Measurements from ENCODE around the gene HNRNPH2. TPM values are rescaled to one million over a fixed set of nuclear protein-coding genes. Genes with fewer than 3 reads are reported as not detected.

Gene HNRNPH2
- total RNA-seq, 1 donor from 2014 or later = 67.8 TPM

DNA sequence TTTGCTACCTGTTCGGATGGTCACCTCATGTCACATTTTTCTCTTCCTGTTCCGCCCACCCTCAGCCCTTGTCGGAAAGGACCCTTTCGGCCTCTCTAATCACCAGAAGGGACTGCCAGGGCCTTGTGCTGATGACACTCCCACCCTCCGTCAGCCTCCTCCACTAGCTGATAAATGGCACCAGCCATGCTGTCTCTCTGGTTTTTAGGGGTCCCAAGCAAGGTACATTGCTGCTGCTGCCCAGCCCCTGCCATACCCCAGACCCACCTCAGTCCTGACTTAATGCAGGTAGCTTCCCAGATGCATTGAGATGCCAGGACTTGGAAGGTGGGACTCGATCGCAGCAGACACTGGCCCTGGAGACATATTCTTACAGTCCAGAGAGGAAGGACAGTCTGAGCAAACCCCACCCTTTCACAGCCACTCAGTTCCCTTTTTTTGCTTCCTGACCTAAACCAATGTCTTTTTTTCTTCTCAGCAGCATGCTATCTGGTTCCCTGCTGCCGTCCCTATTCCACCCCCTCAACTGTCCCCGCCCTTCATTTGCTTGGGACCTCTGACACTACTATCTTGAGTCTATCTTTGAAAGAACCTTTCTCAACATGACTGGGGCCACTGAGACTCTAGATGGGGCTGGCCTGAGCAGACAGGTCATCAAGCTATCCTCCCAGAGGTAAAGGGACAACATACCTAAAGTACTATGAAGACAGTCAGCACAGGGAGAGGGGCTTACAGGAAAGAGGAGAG, 22.1 kb upstream of the HNRNPH2 start, which contains the start of gene BTK:
Gene BTK, minus strand, starts transcription at position 397 of the 747 bp plus-strand sequence. CDS start 10,907 bp downstream, outside the sequence.
- no peak for TF ChIP-seq CTCF (conservative IDR thresholded peaks at IDR 0.05; ENCODE audit: low read depth, low read length)
- no peak for DNase-seq (ENCODE audit: low read depth)
- H3K4me3 ChIP-seq (ENCODE audit: low read depth, low read length) = no peak within 1 kb of the TSS

DNA sequence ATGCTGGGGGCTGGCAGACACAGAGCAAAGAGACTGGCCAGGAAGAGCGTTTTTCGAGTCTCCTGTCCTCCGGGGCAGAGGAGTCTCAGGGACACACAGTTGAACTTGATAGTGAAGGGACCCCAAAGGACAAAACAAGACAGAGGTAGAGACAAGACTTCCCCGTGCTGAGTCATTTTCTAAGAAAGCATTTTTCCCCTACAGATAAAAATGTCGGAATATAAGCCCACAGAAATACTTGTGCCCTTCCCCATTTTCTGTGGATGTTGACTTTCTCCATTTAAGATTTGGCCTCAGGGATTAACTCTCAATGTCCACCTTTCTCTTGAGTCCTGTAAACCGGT, 21.5 kb upstream of the HNRNPH2 start:
- no peak for DNase-seq (ENCODE audit: low read depth)
- H3K4me3 ChIP-seq (ENCODE audit: low read depth, low read length) = no peak overlapping the region
- TF ChIP-seq CTCF (conservative IDR thresholded peaks at IDR 0.05; ENCODE audit: low read depth, low read length) = no peak

GRCh38 chrX:101388604-101389003, 19.4 kb upstream of the HNRNPH2 start:
- no peak for TF ChIP-seq CTCF (conservative IDR thresholded peaks at IDR 0.05; ENCODE audit: low read depth, low read length)
- H3K4me3 ChIP-seq (ENCODE audit: low read depth, low read length) = no peak overlapping the region
- no peak for DNase-seq (ENCODE audit: low read depth)

GRCh38 chrX:101390664-101391525, 17.1 kb upstream of the HNRNPH2 start, which contains the start of gene RPL36A:
Gene RPL36A (plus strand): TSS chrX:101391011. CDS start chrX:101391044, 33 bp downstream.
- no peak for DNase-seq (ENCODE audit: low read depth)
- H3K4me3 ChIP-seq (ENCODE audit: low read depth, low read length) = peak within 1 kb of the TSS; percentile 68
- TF ChIP-seq CTCF (conservative IDR thresholded peaks at IDR 0.05; ENCODE audit: low read depth, low read length) = peak; percentile 64

DNA sequence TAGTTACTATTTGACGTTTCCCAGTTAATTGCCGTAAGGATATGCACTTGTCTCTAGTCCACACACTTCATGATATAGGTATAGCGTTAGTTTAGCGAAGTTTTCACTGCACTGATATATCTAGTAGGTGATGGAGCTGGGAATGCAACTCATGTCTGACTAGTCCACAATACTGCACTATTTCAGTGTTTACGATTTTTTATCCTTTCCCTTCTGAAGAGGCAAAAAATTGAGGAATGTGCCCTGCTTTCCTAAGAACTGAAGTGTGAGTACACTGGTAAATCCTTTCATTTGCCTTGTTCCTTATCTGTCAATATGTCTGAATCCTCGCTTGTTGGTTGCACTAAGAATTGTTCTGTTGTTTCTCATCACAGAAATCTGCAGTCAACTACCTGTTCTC, 16.2 kb upstream of the HNRNPH2 start:
- TF ChIP-seq CTCF (conservative IDR thresholded peaks at IDR 0.05; ENCODE audit: low read depth, low read length) = no peak

DNA sequence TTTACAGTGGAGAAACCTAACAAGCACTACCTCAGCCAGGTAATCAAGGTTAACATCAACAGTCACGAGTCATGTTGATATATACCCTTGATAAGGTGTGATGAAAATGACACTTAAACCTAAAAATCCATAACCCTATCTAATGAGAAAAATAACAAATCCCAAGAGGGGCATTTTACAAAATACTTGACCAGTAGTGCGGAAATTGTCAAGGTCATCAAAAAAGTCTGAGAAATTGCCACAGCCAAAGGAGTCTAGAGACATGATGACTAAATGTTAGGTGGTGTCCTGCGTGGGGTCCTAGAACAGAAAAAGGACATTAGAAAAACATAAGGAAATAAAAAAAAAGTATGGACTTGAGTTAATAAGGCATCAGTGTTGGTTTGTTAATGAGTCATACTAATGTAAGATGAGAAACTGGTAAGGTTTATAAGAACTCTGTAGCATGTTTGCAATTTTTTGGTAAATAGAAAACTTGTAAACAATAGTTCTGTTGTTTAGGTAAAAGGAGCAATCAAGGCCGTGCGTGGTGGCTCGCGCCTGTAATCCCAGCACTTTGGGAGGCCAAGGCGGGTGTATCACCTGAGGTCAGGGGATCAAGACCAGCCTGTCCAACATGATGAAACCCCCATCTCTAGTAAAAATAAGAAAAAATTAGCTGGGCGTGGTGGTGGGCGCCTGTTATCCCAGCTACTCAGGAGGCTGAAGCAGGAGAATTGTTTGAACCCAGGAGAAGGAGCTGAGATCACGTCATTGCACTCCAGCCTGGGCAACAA, 14.3 kb upstream of the HNRNPH2 start:
- no peak for TF ChIP-seq CTCF (conservative IDR thresholded peaks at IDR 0.05; ENCODE audit: low read depth, low read length)
- H3K4me3 ChIP-seq (ENCODE audit: low read depth, low read length) = no peak overlapping the region
- no peak for DNase-seq (ENCODE audit: low read depth)

More for the DNA sequence above, 16.2 kb upstream of the HNRNPH2 start:
- DNase-seq (ENCODE audit: low read depth) = no peak
- peak overlapping the region; percentile 68 for H3K4me3 ChIP-seq (ENCODE audit: low read depth, low read length)

All from epithelial cell of proximal tubule (primary cell).